HFFc6 (cell line): ENCODE measurements around the gene CAPN8. TPM values are rescaled to one million over a fixed set of nuclear protein-coding genes. Genes with fewer than 3 reads are reported as not detected.

Source experiments
- DNase-seq: peaks from one replicate; pipeline ENCODE4 v3.0.0-alpha.2; 2018
- H3K27ac Mint-ChIP-seq: 2 replicates; pipeline ENCODE4 v1.8.0; 2020; ENCODE audit warnings: mild to moderate bottlenecking, mixed read lengths
- H3K27me3 Mint-ChIP-seq: 2 replicates; pipeline ENCODE4 v1.8.0; 2021; ENCODE audit warnings: mild to moderate bottlenecking, moderate library complexity, mixed read lengths; ENCODE audit not compliant: insufficient read depth
- H3K36me3 Mint-ChIP-seq: 2 replicates; pipeline ENCODE4 v1.8.0; 2021; ENCODE audit warnings: low read depth, mixed read lengths
- H3K4me1 Mint-ChIP-seq: 2 replicates; pipeline ENCODE4 v1.8.0; 2020; ENCODE audit warnings: low read depth, mixed read lengths
- H3K4me3 Mint-ChIP-seq: 2 replicates; pipeline ENCODE4 v1.8.0; 2020; ENCODE audit warnings: mild to moderate bottlenecking, moderate library complexity, mixed read lengths
- H3K9me3 Mint-ChIP-seq: 2 replicates; pipeline ENCODE4 v1.8.0; 2020; ENCODE audit warnings: mild to moderate bottlenecking, mixed read lengths
- CTCF ChIP-seq: fragments of 200-600 bp; sonication (generic); IDR thresholded peaks from 2 replicates; pipeline ENCODE4 v1.5.0; 2021; ENCODE audit warnings: antibody characterized with exemption, mild to moderate bottlenecking
- total RNA-seq, 6 experiments: library from RNA; stranded (reverse); fragmentation: NEBNext Ultra II Directional; extraction: Animal tissue kit (Norgen Biotek cat#: 25700); gene quantifications; 2 replicates in 1 of 6; 3 replicates in 5 of 6; pipeline ENCODE4 v1.2.3, GENCODE V29; 2021

Gene CAPN8
- total RNA-seq, 6 experiments from 2014 or later = not detected

- H3K9me3 Mint-ChIP-seq = peaks cover 4% of the 10 kb centered on the region
- no peaks in the 10 kb centered on the region for H3K36me3 Mint-ChIP-seq
- H3K27ac Mint-ChIP-seq = no peak overlapping the region
- H3K4me3 Mint-ChIP-seq = no peak overlapping the region
- H3K27me3 Mint-ChIP-seq = peaks cover 34% of the 10 kb centered on the region
- TF ChIP-seq CTCF = no peak
- no peak for DNase-seq
- H3K4me1 Mint-ChIP-seq = no peaks in the 10 kb centered on the region
Observed at GRCh38 chr1:223515421-223515820, 150.1 kb downstream of the CAPN8 start.

- Mint-ChIP-seq H3K9me3 (peaks cover 8% of the 10 kb centered on the region), H3K4me3 (no peak overlapping the region), H3K36me3 (no peaks in the 10 kb centered on the region), H3K27ac (no peak overlapping the region), H3K4me1 (no peaks in the 10 kb centered on the region), H3K27me3 (peaks cover 38% of the 10 kb centered on the region)
- no peak for DNase-seq
- TF ChIP-seq CTCF = no peak
Observed at GRCh38 chr1:223514644-223515043, 150.9 kb downstream of the CAPN8 start.

- DNase-seq = no peak
- TF ChIP-seq CTCF = no peak
- no peaks in the 10 kb centered on the region for H3K36me3 Mint-ChIP-seq
- peaks cover 8% of the 10 kb centered on the region for H3K9me3 Mint-ChIP-seq
- no peak overlapping the region for H3K27ac Mint-ChIP-seq
- no peaks in the 10 kb centered on the region for H3K4me1 Mint-ChIP-seq
- H3K27me3 Mint-ChIP-seq = peaks cover 47% of the 10 kb centered on the region
- no peak overlapping the region for H3K4me3 Mint-ChIP-seq
Observed at GRCh38 chr1:223513309-223513708, 152.2 kb downstream of the CAPN8 start.

- Mint-ChIP-seq H3K36me3 (no peaks in the 10 kb centered on the region), H3K27me3 (peaks cover 45% of the 10 kb centered on the region)
Observed at GRCh38 chr1:223512057-223512456, 153.4 kb downstream of the CAPN8 start.

GRCh38 chr1:223508796-223509195 is 156.7 kb downstream of the CAPN8 start:
- Mint-ChIP-seq H3K27me3 (peaks cover 25% of the 10 kb centered on the region), H3K4me3 (no peak overlapping the region), H3K27ac (no peak overlapping the region), H3K4me1 (peaks cover 14% of the 10 kb centered on the region), H3K36me3 (peaks cover 4% of the 10 kb centered on the region; the same call in 1 of the 2 replicates), H3K9me3 (peaks cover 8% of the 10 kb centered on the region)
- no peak for TF ChIP-seq CTCF
- no peak for DNase-seq

More at GRCh38 chr1:223512057-223512456, 153.4 kb downstream of the CAPN8 start:
- Mint-ChIP-seq H3K27ac (no peak overlapping the region), H3K9me3 (peaks cover 8% of the 10 kb centered on the region), H3K4me1 (no peaks in the 10 kb centered on the region), H3K4me3 (no peak overlapping the region)
- no peak for DNase-seq
- no peak for TF ChIP-seq CTCF

GRCh38 chr1:223504741-223505140 is 160.8 kb downstream of the CAPN8 start:
- H3K4me1 Mint-ChIP-seq = peaks cover 32% of the 10 kb centered on the region
- H3K27ac Mint-ChIP-seq = peak overlapping the region; percentile 86
- peaks cover 11% of the 10 kb centered on the region for H3K27me3 Mint-ChIP-seq
- peak; percentile 91 for DNase-seq
- TF ChIP-seq CTCF = no peak
- H3K4me3 Mint-ChIP-seq = peak overlapping the region; percentile 11; the same call in 1 of the 2 replicates
- no peaks in the 10 kb centered on the region for H3K9me3 Mint-ChIP-seq
- H3K36me3 Mint-ChIP-seq = peaks cover 4% of the 10 kb centered on the region; the same call in 1 of the 2 replicates
